ENCODE measurements around the gene SLC7A4. TPM values are rescaled to one million over a fixed set of nuclear protein-coding genes. Genes with fewer than 3 reads are reported as not detected.

Gene SLC7A4
- total and polyA plus RNA-seq, 12 donors: 0.07 to 0.78 (median 0.17) TPM; not detected in 7

GRCh38 chr22:20994128-20994901, 38.0 kb downstream of the SLC7A4 start:
- DNase-seq: no peak
- WGBS, 2 donors: 93 to 95% methylated on average over 30 of the region's 30 CpGs

GRCh38 chr22:20993304-20994127, 38.8 kb downstream of the SLC7A4 start:
- DNase-seq: no peak
- TF ChIP-seq, protein P1, sequence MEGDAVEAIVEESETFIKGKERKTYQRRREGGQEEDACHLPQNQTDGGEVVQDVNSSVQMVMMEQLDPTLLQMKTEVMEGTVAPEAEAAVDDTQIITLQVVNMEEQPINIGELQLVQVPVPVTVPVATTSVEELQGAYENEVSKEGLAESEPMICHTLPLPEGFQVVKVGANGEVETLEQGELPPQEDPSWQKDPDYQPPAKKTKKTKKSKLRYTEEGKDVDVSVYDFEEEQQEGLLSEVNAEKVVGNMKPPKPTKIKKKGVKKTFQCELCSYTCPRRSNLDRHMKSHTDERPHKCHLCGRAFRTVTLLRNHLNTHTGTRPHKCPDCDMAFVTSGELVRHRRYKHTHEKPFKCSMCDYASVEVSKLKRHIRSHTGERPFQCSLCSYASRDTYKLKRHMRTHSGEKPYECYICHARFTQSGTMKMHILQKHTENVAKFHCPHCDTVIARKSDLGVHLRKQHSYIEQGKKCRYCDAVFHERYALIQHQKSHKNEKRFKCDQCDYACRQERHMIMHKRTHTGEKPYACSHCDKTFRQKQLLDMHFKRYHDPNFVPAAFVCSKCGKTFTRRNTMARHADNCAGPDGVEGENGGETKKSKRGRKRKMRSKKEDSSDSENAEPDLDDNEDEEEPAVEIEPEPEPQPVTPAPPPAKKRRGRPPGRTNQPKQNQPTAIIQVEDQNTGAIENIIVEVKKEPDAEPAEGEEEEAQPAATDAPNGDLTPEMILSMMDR (IDR thresholded peaks at IDR 0.05): no peak
- no peak overlapping the region for H3K4me3 ChIP-seq
- no peak overlapping the region for H3K27ac ChIP-seq
- no peaks in the 10 kb centered on the region for H3K9me3 ChIP-seq
- WGBS, 2 donors: 94 to 95% methylated on average over 29 of the region's 29 CpGs
- ATAC-seq: no peak
- no peaks in the 10 kb centered on the region for H3K27me3 ChIP-seq
- intact Hi-C loops (cut with DNase I): no loop called here
- H3K36me3 ChIP-seq: peaks cover 0 to 93% (median 29%) of the 10 kb centered on the region in 9 donors
- no peaks in the 10 kb centered on the region for H3K4me1 ChIP-seq

More at GRCh38 chr22:20994128-20994901, 38.0 kb downstream of the SLC7A4 start:
- Histone ChIP-seq H3K4me3 (no peak overlapping the region), H3K27ac (no peak overlapping the region), H3K27me3 (no peaks in the 10 kb centered on the region), H3K36me3 (peaks cover 0 to 96% (median 31%) of the 10 kb centered on the region in 9 donors), H3K4me1 (peaks cover 0 to 2% (median 0%) of the 10 kb centered on the region in 9 donors), H3K9me3 (no peaks in the 10 kb centered on the region)
- no peak for ATAC-seq
- TF ChIP-seq, protein P1 (IDR thresholded peaks at IDR 0.05): no peak
- intact Hi-C loops (cut with DNase I): no loop called here

GRCh38 chr22:20992456-20993303, 39.7 kb downstream of the SLC7A4 start:
- DNase-seq (no peak), ATAC-seq (no peak)
- TF ChIP-seq, protein P1 (IDR thresholded peaks at IDR 0.05): no peak
- Histone ChIP-seq H3K4me3 (no peak overlapping the region), H3K27me3 (no peaks in the 10 kb centered on the region), H3K27ac (no peak overlapping the region), H3K36me3 (peaks cover 0 to 93% (median 31%) of the 10 kb centered on the region in 9 donors), H3K9me3 (no peaks in the 10 kb centered on the region), H3K4me1 (no peaks in the 10 kb centered on the region)
- WGBS, 2 donors: 91 to 92% methylated on average over 21 of the region's 21 CpGs
- intact Hi-C loops (cut with DNase I): no loop called here

DNA sequence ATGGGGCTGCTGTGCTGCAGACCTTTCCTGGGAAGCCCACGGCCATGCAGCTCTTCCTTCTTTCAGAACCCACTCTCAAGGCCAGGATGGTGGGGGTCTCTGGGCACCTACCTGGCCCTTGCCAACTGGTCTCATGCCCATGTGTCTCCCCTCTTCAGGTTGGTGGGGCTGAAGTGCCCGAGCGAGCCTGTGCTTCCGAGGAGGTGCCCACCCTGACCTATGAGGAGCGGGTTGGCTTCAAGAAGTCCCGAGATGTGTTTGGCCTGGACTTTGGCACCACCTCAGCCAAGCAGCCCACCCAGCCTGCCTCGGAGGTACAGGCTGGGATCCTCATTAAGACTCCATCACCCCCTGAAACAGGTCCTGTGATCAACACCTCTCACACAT, 40.3 kb downstream of the SLC7A4 start:
- DNase-seq (no peak), ATAC-seq (no peak)
- intact Hi-C loops (cut with DNase I): no loop called here
- no peaks in the 10 kb centered on the region for H3K4me1 ChIP-seq
- TF ChIP-seq, protein P1 (IDR thresholded peaks at IDR 0.05): no peak
- 87 to 91% methylated on average over 7 of the region's 7 CpGs for WGBS, 2 donors
- no peak overlapping the region for H3K27ac ChIP-seq
- H3K4me3 ChIP-seq: no peak overlapping the region
- no peaks in the 10 kb centered on the region for H3K9me3 ChIP-seq
- peaks cover 0 to 93% (median 30%) of the 10 kb centered on the region in 9 donors for H3K36me3 ChIP-seq
- H3K27me3 ChIP-seq: no peaks in the 10 kb centered on the region
